MM.1S (cell line): ENCODE measurements around the gene EPHB1.

Experiments used
- EZH2 ChIP-seq: fragments of 300-600 bp; sonication (generic); optimal IDR thresholded peaks from 2 replicates; pipeline ENCODE3; 2017; ENCODE audit warnings: low read depth, mild to moderate bottlenecking, antibody characterized with exemption, low read length, mixed read lengths
- EZH2phosphoT487 ChIP-seq: fragments of 300-600 bp; sonication (generic); IDR thresholded peaks from 2 replicates; pipeline ENCODE4 v1.6.1; 2018; ENCODE audit warnings: antibody characterized with exemption, low read length
- TF ChIP-seq, protein P1 (sequence below): fragments of 300-600 bp; sonication (generic); IDR thresholded peaks from 2 replicates; pipeline ENCODE4 v1.5.1; 2016; ENCODE audit warnings: antibody characterized with exemption, low read length, mixed read lengths

GRCh38 chr3:135047061-135047460, 252.0 kb downstream of the EPHB1 start:
- TF ChIP-seq, protein P1, sequence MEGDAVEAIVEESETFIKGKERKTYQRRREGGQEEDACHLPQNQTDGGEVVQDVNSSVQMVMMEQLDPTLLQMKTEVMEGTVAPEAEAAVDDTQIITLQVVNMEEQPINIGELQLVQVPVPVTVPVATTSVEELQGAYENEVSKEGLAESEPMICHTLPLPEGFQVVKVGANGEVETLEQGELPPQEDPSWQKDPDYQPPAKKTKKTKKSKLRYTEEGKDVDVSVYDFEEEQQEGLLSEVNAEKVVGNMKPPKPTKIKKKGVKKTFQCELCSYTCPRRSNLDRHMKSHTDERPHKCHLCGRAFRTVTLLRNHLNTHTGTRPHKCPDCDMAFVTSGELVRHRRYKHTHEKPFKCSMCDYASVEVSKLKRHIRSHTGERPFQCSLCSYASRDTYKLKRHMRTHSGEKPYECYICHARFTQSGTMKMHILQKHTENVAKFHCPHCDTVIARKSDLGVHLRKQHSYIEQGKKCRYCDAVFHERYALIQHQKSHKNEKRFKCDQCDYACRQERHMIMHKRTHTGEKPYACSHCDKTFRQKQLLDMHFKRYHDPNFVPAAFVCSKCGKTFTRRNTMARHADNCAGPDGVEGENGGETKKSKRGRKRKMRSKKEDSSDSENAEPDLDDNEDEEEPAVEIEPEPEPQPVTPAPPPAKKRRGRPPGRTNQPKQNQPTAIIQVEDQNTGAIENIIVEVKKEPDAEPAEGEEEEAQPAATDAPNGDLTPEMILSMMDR = no peak
- no peak for TF ChIP-seq EZH2
- TF ChIP-seq EZH2phosphoT487 = no peak
